Measurements from ENCODE around the gene SLC25A18. TPM values are rescaled to one million over a fixed set of nuclear protein-coding genes. Genes with fewer than 3 reads are reported as not detected.

SLC25A18 gene
- total and polyA plus RNA-seq, 10 of the 15 experiments (the other 5 are each of a cell fraction or from before 2014, with no cell fraction given): 0.03 to 0.09 TPM; not detected in 8

- no peak overlapping the region for H2AFZ ChIP-seq (ENCODE audit: control insufficient read depth, low read depth, low read length)
- SMC1A ChIA-PET (ENCODE audit: uncharacterized antibody, unreplicated experiment): no interaction called here
- CTCF ChIA-PET: no interaction called here
- H3K9me3 ChIP-seq (replicated peaks; ENCODE audit: control insufficient read depth, insufficient read depth, low read length): no peaks in the 10 kb centered on the region
- no peak for DNase-seq (ENCODE audit: low read depth, low spot score)
- no peak for FAIRE-seq
- intact Hi-C loops (cut with micrococcal nuclease; ENCODE audit: unreplicated experiment): no loop called here
- no peaks in the 10 kb centered on the region for H3K4me1 ChIP-seq (ENCODE audit: control insufficient read depth, insufficient read depth, low read length)
- no peaks in the 10 kb centered on the region for H4K20me1 ChIP-seq (ENCODE audit: control insufficient read depth, insufficient read depth)
- in situ Hi-C loops (cut with MboI): no loop called here
- H3K9ac ChIP-seq (ENCODE audit: control insufficient read depth, insufficient read depth, low read length): no peak overlapping the region
- RAD21 ChIA-PET (ENCODE audit: unreplicated experiment): no interaction called here
- H3K36me3 ChIP-seq (ENCODE audit: control insufficient read depth in 2 of 2, insufficient read depth in 2 of 2, low read length in 1 of 2): no peaks in the 10 kb centered on the region
- TF ChIP-seq KAT2A (conservative IDR thresholded peaks at IDR 0.05; ENCODE audit: control insufficient read depth, low read depth, low read length) (no peak), NFYA (IDR thresholded peaks at IDR 0.05; ENCODE audit: borderline replicate concordance, low read depth, low read length) (no peak), IRF5 (IDR thresholded peaks at IDR 0.05; ENCODE audit: borderline replicate concordance) (no peak)
- 63% methylated on average over 17 of the region's 17 CpGs for WGBS (ENCODE audit: insufficient coverage, insufficient replicate concordance, low lambda C conversion rate, missing lambda C conversion rate)
- H3K4me2 ChIP-seq (ENCODE audit: control insufficient read depth, insufficient read depth): no peak overlapping the region
- no peaks in the 10 kb centered on the region for H3K79me2 ChIP-seq (ENCODE audit: control insufficient read depth, insufficient read depth, low read length)
- no peak overlapping the region for H3K27ac ChIP-seq (ENCODE audit: control insufficient read depth, insufficient read depth)
- no peaks in the 10 kb centered on the region; a peak in 2 of 4 replicates for H3K27me3 ChIP-seq (replicated peaks in 1 of 2; ENCODE audit: control insufficient read depth in 2 of 2, insufficient read depth in 2 of 2, low read length in 1 of 2)
- no peak overlapping the region for H3K4me3 ChIP-seq
- no TSS peak for BruUV-seq (replicated peaks)
- POLR2A ChIA-PET: no interaction called here
- no peak for ATAC-seq
Measured at GRCh38 chr22:17581631-17582030, 18.3 kb downstream of the SLC25A18 start.

- RAD21 ChIA-PET (ENCODE audit: unreplicated experiment): no interaction called here
- Histone ChIP-seq H2AFZ (ENCODE audit: control insufficient read depth, low read depth, low read length) (no peak overlapping the region), H3K27me3 (replicated peaks in 1 of 2; ENCODE audit: control insufficient read depth in 2 of 2, insufficient read depth in 2 of 2, low read length in 1 of 2) (no peaks in the 10 kb centered on the region; a peak in 2 of 4 replicates), H3K27ac (ENCODE audit: control insufficient read depth, insufficient read depth) (no peak overlapping the region), H3K4me1 (ENCODE audit: control insufficient read depth, insufficient read depth, low read length) (no peaks in the 10 kb centered on the region), H3K4me3 (no peak overlapping the region), H3K36me3 (ENCODE audit: control insufficient read depth in 2 of 2, insufficient read depth in 2 of 2, low read length in 1 of 2) (no peaks in the 10 kb centered on the region; a peak in 1 of 4 replicates), H3K9me3 (replicated peaks; ENCODE audit: control insufficient read depth, insufficient read depth, low read length) (no peaks in the 10 kb centered on the region), H3K4me2 (ENCODE audit: control insufficient read depth, insufficient read depth) (no peak overlapping the region), H3K79me2 (ENCODE audit: control insufficient read depth, insufficient read depth, low read length) (no peaks in the 10 kb centered on the region), H3K9ac (ENCODE audit: control insufficient read depth, insufficient read depth, low read length) (no peak overlapping the region), H4K20me1 (ENCODE audit: control insufficient read depth, insufficient read depth) (no peaks in the 10 kb centered on the region)
- in situ Hi-C loops (cut with MboI): no loop called here
- TF ChIP-seq CREM (IDR thresholded peaks at IDR 0.05; ENCODE audit: low read depth) (no peak), SRF (IDR thresholded peaks at IDR 0.05; ENCODE audit: low read depth in 2 of 2, low read length in 2 of 2) (no peak), HDAC2 (IDR thresholded peaks at IDR 0.05) (no peak), CHD1 (IDR thresholded peaks at IDR 0.05; ENCODE audit: low read depth, low read length) (no peak), HDGF (IDR thresholded peaks at IDR 0.05) (no peak), RFX5 (IDR thresholded peaks at IDR 0.05; ENCODE audit: low read depth, low read length) (no peak), GATAD2B (conservative IDR thresholded peaks at IDR 0.05; ENCODE audit: low read depth) (no peak)
- SMC1A ChIA-PET (ENCODE audit: uncharacterized antibody, unreplicated experiment): no interaction called here
- POLR2A ChIA-PET: no interaction called here
- CTCF ChIA-PET: no interaction called here
- ATAC-seq (no peak), FAIRE-seq (no peak), DNase-seq (ENCODE audit: low read depth, low spot score) (no peak)
- BruUV-seq (replicated peaks): no TSS peak
- 60% methylated on average over 10 of the region's 10 CpGs for WGBS (ENCODE audit: insufficient coverage, insufficient replicate concordance, low lambda C conversion rate, missing lambda C conversion rate)
- intact Hi-C loops (cut with micrococcal nuclease; ENCODE audit: unreplicated experiment): no loop called here
Measured at GRCh38 chr22:17583151-17583550, 19.9 kb downstream of the SLC25A18 start.
